HCT116 (cell line): Measurements from ENCODE around the gene RNF125. TPM values are rescaled to one million over a fixed set of nuclear protein-coding genes. Genes with fewer than 3 reads are reported as not detected.
A peak's percentile ranks its signal among the peaks of the same experiment; 100 is the strongest.

Source experiments
- ATAC-seq: fragments of 200-7000 bp; cut with Tn5 transposase; 2 replicates; pipeline ENCODE4 v1.9.1; 2020; ENCODE audit warnings: mild to moderate bottlenecking, moderate library complexity
- BruUV-seq: library from RNA; stranded (reverse); fragments of 400-500 nt; replicated peaks from 2 replicates; lab custom pipeline; 2021; lab: Mats Ljungman, UMichigan
- CTCF ChIA-PET: fragments of 300-600 bp; sonication (Branson Sonifier 250); formaldehyde crosslinking; loops from one replicate; lab custom pipeline; 2021; ENCODE audit warnings: antibody characterized with exemption; lab: Charles Lee
- POLR2A ChIA-PET: fragments of 300-600, 350-600 bp; sonication (Branson Sonifier 250); formaldehyde crosslinking; loops from one replicate; lab custom pipeline; 2021; ENCODE audit warnings: antibody characterized with exemption; lab: Charles Lee
- RAD21 ChIA-PET, 2 experiments: fragments of 300-600 bp; sonication (Branson Sonifier 250); formaldehyde crosslinking; loops; one replicate each; lab custom pipeline; 2023; ENCODE audit warnings: low total read pairs in 2 of 2; ENCODE audit not compliant: uncharacterized antibody in 2 of 2, unreplicated experiment in 2 of 2, low non-redundant PET in 1 of 2; lab: Charles Lee
- DNase-seq: peaks from one replicate; pipeline ENCODE4 v3.0.0-alpha.2; 2010; ENCODE audit warnings: low read depth, low spot score
- H2AFZ ChIP-seq: fragments of 200-600 bp; shearing (Covaris generic), sonication (generic); 2 replicates; pipeline ENCODE4 v1.6.1; 2017; ENCODE audit warnings: low read depth, mixed run types, mixed read lengths, antibody characterized with exemption, low read length; ENCODE audit not compliant: poor library complexity, severe bottlenecking
- H3K27ac ChIP-seq: 2 replicates; pipeline ENCODE4 v1.5.1; 2012; ENCODE audit warnings: low read depth, low read length
- H3K27me3 ChIP-seq: fragments of 200-600 bp; sonication (generic); 2 replicates; pipeline ENCODE4 v1.6.1; 2016; ENCODE audit warnings: mixed run types, low read length, mixed read lengths; ENCODE audit not compliant: insufficient read depth
- H3K36me3 ChIP-seq, 2 experiments: fragments of 200-500 bp in 1 of 2; fragments of 200-600 bp in 1 of 2; sonication (Bioruptor generic) in 1 of 2; sonication (generic) in 1 of 2; 2 replicates each; pipeline versions ENCODE4 v1.5.1 to v1.6.1; 2014 to 2016; ENCODE audit warnings: low read length in 2 of 2, inconsistent platforms in 1 of 2, mixed read lengths in 1 of 2, mixed run types in 1 of 2; ENCODE audit not compliant: insufficient read depth in 2 of 2, control insufficient read depth in 1 of 2
- H3K4me1 ChIP-seq, 2 experiments: fragments of 200-600 bp in 1 of 2; sonication (generic) in 1 of 2; 2 replicates each; pipeline versions ENCODE4 v1.5.1 to v1.6.1; 2012 to 2017; ENCODE audit warnings: low read length in 2 of 2, inconsistent platforms in 1 of 2, mild to moderate bottlenecking in 1 of 2, mixed read lengths in 1 of 2, mixed run types in 1 of 2, moderate library complexity in 1 of 2; ENCODE audit not compliant: insufficient read depth in 2 of 2, control insufficient read depth in 1 of 2
- H3K4me2 ChIP-seq: fragments of 200-600 bp; sonication (generic); 2 replicates; pipeline ENCODE4 v1.6.1; 2017; ENCODE audit warnings: mixed run types, low read length, mixed read lengths
- H3K4me3 ChIP-seq, 2 experiments: fragments of 200-600 bp in 1 of 2; sonication (generic) in 1 of 2; replicated peaks in 1 of 2; 2 replicates each; pipeline ENCODE4 v1.5.1; 2011 to 2016; ENCODE audit warnings: low read length in 2 of 2, control low read depth in 1 of 2, low read depth in 1 of 2, mild to moderate bottlenecking in 1 of 2, mixed read lengths in 1 of 2, mixed run types in 1 of 2
- H3K79me2 ChIP-seq: fragments of 200-600 bp; sonication (generic); 2 replicates; pipeline ENCODE4 v1.6.1; 2017; ENCODE audit warnings: mild to moderate bottlenecking, mixed run types, low read length, moderate library complexity, mixed read lengths; ENCODE audit not compliant: insufficient read depth
- H3K9ac ChIP-seq: fragments of 200-600 bp; sonication (generic); 2 replicates; pipeline ENCODE4 v1.6.1; 2016; ENCODE audit warnings: low read length, mixed read lengths
- H3K9me2 ChIP-seq: fragments of 200-600 bp; sonication (generic), shearing (Covaris generic); 2 replicates; pipeline ENCODE4 v1.6.1; 2017; ENCODE audit warnings: mixed run types, mild to moderate bottlenecking, moderate library complexity; ENCODE audit not compliant: insufficient read depth
- H3K9me3 ChIP-seq, 2 experiments: fragments of 200-500 bp in 1 of 2; fragments of 200-600 bp in 1 of 2; sonication (Bioruptor generic) in 1 of 2; sonication (generic) in 1 of 2; 2 replicates each; pipeline ENCODE4 v1.6.1; 2014 to 2017; ENCODE audit warnings: low read length in 2 of 2, mixed read lengths in 2 of 2, inconsistent platforms in 1 of 2, low read depth in 1 of 2, mild to moderate bottlenecking in 1 of 2, mixed run types in 1 of 2, moderate library complexity in 1 of 2; ENCODE audit not compliant: control insufficient read depth in 1 of 2, insufficient read depth in 1 of 2
- H4K20me1 ChIP-seq: fragments of 200-600 bp; sonication (generic), shearing (Covaris generic); 2 replicates; pipeline ENCODE4 v1.6.1; 2017; ENCODE audit warnings: mixed run types, mild to moderate bottlenecking, moderate library complexity; ENCODE audit not compliant: insufficient read depth
- ELF1 ChIP-seq: IDR thresholded peaks from 2 replicates; pipeline ENCODE4 v1.6.1; 2012; ENCODE audit warnings: low read depth, borderline replicate concordance
- JUND ChIP-seq: IDR thresholded peaks from 2 replicates; pipeline ENCODE4 v1.6.1; 2012
- POLR2A ChIP-seq: IDR thresholded peaks from 2 replicates; pipeline ENCODE4 v1.7.0; 2011; ENCODE audit warnings: borderline replicate concordance; ENCODE audit not compliant: insufficient read depth, insufficient read length; ENCODE audit errors: extremely low read depth
- POLR2AphosphoS5 ChIP-seq: IDR thresholded peaks from 2 replicates; pipeline ENCODE4 v1.6.1; 2011; ENCODE audit warnings: mild to moderate bottlenecking, low read depth, low read length, moderate library complexity
- SIN3A ChIP-seq: IDR thresholded peaks from 2 replicates; pipeline ENCODE4 v1.6.1; 2012; ENCODE audit warnings: low read depth
- SP1 ChIP-seq: IDR thresholded peaks from 2 replicates; pipeline ENCODE4 v1.6.1; 2012; ENCODE audit warnings: low read depth
- YY1 ChIP-seq: IDR thresholded peaks from 2 replicates; pipeline ENCODE4 v1.6.1; 2011; ENCODE audit warnings: low read length, low read depth, moderate library complexity, mild to moderate bottlenecking; ENCODE audit not compliant: insufficient replicate concordance; ENCODE audit errors: extremely low read depth
- ZFX ChIP-seq: fragments of 450-650 bp; IDR thresholded peaks from 2 replicates; pipeline ENCODE4 v1.6.1; 2017
- ZNF274 ChIP-seq: fragments of 200-500 bp; sonication (Bioruptor generic); IDR thresholded peaks from 2 replicates; pipeline ENCODE4 v1.6.1; 2014; ENCODE audit warnings: mild to moderate bottlenecking, low read depth, low read length, inconsistent platforms
- intact Hi-C: fragments of 100-400 bp; cut with micrococcal nuclease; formaldehyde crosslinking; loops from 2 replicates; pipeline ENCODE4 v1.10.0; 2022
- total RNA-seq: library from RNA; stranded (reverse); gene quantifications from one replicate; pipeline ENCODE4 v1.2.1, GENCODE V29; 2021; ENCODE audit not compliant: unreplicated experiment
- TF ChIP-seq, protein P1 (sequence below), 3 experiments: fragments of 200-600 bp in 1 of 3; sonication (generic) in 1 of 3; IDR thresholded peaks in 2 of 3; conservative IDR thresholded peaks in 1 of 3; 2 replicates each; pipeline ENCODE4 v1.5.1; 2012 to 2017; ENCODE audit warnings: low read depth in 2 of 3, low read length in 2 of 3, antibody characterized with exemption in 1 of 3, borderline replicate concordance in 1 of 3, control low read depth in 1 of 3, mild to moderate bottlenecking in 1 of 3, mixed read lengths in 1 of 3, mixed run types in 1 of 3, moderate library complexity in 1 of 3; ENCODE audit not compliant: insufficient read depth in 1 of 3
- TF ChIP-seq, protein P2 (sequence below): IDR thresholded peaks from 2 replicates; pipeline ENCODE4 v1.6.1; 2012; ENCODE audit warnings: low read depth
- TF ChIP-seq, protein P3 (sequence below): IDR thresholded peaks from 2 replicates; pipeline ENCODE4 v1.6.1; 2012

The RNF125 gene
- total RNA-seq, 1 experiment from 2014 or later = 7.4 TPM

DNA sequence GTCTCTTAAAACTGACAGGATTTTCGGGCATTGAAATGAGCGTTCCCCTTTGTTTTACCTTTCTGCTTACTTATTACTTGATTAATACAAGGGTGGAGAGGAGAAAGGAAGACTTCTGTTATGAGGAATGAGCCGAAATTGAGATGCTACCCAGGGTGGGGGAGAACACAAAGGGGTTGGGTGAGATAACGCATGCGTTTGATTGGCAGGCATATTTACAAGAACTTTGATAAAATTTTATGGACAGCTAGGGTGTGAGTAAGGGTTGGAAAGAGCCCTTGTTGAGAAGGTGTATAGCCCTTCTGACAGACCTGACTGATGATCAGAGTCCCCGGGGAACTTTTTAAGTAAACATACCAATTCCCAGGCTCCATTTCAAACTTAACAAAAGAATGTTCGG is 74.9 kb downstream of the RNF125 start:
- TF ChIP-seq, protein P1, sequence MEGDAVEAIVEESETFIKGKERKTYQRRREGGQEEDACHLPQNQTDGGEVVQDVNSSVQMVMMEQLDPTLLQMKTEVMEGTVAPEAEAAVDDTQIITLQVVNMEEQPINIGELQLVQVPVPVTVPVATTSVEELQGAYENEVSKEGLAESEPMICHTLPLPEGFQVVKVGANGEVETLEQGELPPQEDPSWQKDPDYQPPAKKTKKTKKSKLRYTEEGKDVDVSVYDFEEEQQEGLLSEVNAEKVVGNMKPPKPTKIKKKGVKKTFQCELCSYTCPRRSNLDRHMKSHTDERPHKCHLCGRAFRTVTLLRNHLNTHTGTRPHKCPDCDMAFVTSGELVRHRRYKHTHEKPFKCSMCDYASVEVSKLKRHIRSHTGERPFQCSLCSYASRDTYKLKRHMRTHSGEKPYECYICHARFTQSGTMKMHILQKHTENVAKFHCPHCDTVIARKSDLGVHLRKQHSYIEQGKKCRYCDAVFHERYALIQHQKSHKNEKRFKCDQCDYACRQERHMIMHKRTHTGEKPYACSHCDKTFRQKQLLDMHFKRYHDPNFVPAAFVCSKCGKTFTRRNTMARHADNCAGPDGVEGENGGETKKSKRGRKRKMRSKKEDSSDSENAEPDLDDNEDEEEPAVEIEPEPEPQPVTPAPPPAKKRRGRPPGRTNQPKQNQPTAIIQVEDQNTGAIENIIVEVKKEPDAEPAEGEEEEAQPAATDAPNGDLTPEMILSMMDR (IDR thresholded peaks at IDR 0.05 in 2 of 3, conservative IDR thresholded peaks at IDR 0.05 in 1 of 3; ENCODE audit: borderline replicate concordance in 1 of 3, insufficient read depth in 1 of 3, low read depth in 2 of 3, low read length in 2 of 3) = no peak
- TF ChIP-seq JUND (no peak), ELF1 (no peak), YY1 (no peak), SP1 (no peak), SIN3A (no peak), ZFX (no peak), ZNF274 (no peak), POLR2A (no peak), POLR2AphosphoS5 (no peak)
- TF ChIP-seq, protein P2, sequence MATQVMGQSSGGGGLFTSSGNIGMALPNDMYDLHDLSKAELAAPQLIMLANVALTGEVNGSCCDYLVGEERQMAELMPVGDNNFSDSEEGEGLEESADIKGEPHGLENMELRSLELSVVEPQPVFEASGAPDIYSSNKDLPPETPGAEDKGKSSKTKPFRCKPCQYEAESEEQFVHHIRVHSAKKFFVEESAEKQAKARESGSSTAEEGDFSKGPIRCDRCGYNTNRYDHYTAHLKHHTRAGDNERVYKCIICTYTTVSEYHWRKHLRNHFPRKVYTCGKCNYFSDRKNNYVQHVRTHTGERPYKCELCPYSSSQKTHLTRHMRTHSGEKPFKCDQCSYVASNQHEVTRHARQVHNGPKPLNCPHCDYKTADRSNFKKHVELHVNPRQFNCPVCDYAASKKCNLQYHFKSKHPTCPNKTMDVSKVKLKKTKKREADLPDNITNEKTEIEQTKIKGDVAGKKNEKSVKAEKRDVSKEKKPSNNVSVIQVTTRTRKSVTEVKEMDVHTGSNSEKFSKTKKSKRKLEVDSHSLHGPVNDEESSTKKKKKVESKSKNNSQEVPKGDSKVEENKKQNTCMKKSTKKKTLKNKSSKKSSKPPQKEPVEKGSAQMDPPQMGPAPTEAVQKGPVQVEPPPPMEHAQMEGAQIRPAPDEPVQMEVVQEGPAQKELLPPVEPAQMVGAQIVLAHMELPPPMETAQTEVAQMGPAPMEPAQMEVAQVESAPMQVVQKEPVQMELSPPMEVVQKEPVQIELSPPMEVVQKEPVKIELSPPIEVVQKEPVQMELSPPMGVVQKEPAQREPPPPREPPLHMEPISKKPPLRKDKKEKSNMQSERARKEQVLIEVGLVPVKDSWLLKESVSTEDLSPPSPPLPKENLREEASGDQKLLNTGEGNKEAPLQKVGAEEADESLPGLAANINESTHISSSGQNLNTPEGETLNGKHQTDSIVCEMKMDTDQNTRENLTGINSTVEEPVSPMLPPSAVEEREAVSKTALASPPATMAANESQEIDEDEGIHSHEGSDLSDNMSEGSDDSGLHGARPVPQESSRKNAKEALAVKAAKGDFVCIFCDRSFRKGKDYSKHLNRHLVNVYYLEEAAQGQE = no peak
- TF ChIP-seq, protein P3, sequence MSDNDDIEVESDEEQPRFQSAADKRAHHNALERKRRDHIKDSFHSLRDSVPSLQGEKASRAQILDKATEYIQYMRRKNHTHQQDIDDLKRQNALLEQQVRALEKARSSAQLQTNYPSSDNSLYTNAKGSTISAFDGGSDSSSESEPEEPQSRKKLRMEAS = no peak
- Histone ChIP-seq H3K4me1 (peaks cover 19 to 32% of the 10 kb centered on the region in 2 experiments), H3K4me2 (peak overlapping the region; percentile 89), H3K79me2 (peaks cover 60% of the 10 kb centered on the region), H3K27me3 (no peaks in the 10 kb centered on the region), H2AFZ (no peak overlapping the region), H3K9me2 (no peaks in the 10 kb centered on the region), H4K20me1 (peaks cover 13% of the 10 kb centered on the region; the same call in 1 of the 2 replicates), H3K27ac (peak overlapping the region; percentile 90), H3K9me3 (no peaks in the 10 kb centered on the region), H3K36me3 (peaks cover 4 to 21% of the 10 kb centered on the region in 2 experiments; a peak in 3 of 4 replicates), H3K9ac (peak overlapping the region; percentile 93), H3K4me3 (peak overlapping the region; percentile 70 to 81)
- POLR2A ChIA-PET = no interaction called here
- intact Hi-C loops = loop anchor here (2.0 kb wide), 2 partner anchors 75 to 151 kb away; partner anchors contain the start of genes RNF125 and TRAPPC8
- no TSS peak for BruUV-seq
- DNase-seq = no peak
- ATAC-seq = no peak
- RAD21 ChIA-PET = no interaction called here
- CTCF ChIA-PET = no interaction called here
